Measurements from ENCODE around the gene GPS1.
A peak's percentile ranks its signal among the peaks of the same experiment; 100 is the strongest.

The GPS1 gene

DNA sequence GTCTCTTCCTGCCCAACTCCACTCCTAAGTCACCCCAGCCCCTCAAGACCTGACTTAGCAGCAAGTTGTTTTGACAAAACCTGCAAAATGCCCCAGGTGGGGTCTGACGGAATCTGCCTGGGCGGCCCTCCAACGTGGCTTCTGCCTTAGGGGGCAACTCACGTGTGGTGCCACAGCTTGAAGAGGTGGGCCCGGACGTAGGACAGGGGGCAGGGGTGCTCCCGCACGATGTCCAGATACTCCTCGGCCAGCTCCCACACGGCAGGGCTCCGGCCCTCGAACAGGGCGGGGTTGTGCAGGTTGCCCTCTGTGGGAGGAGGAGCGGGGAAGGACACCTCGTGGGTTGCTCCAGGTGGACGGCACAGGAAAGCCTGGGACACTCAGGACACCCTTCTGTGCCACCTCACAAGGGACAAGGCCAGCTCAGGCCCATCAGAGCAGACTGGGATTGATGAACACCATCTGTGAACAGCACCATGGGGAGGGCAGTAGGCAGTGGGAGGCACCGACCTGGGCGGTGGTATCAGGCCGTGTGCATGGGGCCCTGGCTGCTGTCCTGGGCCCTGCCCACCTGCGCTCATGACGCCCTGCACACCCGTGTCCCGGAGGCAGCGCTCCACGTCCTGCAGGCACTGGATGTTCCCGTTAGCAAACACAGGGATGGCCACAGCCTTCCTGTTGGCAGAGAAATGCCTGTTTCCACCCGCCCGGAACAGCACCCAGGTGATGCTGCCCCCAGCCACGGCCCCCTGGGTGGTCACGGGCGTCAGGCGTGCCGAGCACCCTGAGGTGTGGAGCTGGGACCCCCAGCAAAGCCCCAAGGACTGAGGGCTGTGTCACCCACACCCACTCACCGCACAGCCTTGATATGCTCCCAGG is 9.6 kb downstream of the GPS1 start:
- DNase-seq = no peak

DNA sequence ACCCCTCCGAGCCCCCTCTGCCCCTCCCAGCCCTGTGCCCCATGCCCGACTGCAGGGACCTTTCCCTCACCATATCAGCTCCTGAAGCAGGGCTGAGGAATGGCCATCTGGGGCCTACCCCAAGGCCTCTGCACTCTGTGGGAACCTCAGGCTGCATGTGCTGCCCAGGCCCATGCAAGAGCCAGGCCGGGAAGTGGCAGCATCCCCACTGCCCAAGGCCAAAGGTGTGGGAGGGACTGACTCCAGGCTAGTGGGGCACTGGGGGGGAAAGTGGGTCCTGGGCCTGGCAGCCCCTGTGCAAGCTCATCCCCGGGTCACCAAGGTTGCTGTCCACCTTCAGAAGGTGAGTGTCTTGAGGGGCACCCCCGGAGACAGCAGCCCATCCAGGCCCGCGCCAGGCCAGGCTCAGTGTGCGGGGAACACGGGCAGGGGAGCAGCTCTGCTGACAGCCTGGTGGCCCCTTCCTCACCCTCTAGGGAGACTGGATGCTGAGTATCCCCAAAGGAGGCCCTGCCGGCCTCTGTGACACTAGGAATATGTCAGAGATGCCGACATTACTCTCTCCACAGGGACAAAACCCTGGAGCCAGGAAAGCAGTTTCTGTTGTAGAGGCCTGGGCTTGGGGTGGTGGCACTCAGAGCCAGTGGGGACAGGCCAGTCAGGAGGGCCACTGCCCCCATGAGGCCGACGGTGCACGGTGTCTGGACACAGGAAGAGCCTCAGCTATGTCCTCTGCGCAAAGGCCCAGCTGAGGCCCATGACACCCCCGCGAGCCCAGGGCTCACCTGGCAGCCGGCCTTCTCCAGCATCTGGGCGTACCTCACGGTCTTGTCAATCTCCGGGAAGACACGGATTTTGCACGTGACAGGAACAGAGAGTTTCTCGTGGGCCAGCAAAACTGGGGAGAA is 10.6 kb downstream of the GPS1 start:
- no peak for DNase-seq

DNA sequence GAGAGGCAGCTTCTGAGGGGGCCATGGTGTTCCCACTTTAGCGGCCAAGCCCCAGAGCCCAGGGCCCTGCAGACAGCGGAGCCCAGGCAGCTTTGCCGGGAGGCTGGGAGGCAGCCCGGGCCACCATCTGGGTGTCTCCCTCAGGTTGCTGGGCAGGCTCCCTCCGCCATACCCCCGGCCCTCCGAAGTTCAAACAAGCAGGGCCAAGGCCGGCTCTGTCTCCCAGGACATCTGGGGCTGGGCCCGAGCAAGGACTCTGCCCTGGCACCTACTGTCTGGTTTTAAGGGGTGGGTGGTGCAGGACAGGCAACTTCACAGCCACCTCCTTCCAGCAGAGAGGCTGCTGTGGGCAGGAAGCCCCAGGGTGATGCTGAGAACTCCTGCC is 11.3 kb downstream of the GPS1 start:
- no peak for DNase-seq

DNA sequence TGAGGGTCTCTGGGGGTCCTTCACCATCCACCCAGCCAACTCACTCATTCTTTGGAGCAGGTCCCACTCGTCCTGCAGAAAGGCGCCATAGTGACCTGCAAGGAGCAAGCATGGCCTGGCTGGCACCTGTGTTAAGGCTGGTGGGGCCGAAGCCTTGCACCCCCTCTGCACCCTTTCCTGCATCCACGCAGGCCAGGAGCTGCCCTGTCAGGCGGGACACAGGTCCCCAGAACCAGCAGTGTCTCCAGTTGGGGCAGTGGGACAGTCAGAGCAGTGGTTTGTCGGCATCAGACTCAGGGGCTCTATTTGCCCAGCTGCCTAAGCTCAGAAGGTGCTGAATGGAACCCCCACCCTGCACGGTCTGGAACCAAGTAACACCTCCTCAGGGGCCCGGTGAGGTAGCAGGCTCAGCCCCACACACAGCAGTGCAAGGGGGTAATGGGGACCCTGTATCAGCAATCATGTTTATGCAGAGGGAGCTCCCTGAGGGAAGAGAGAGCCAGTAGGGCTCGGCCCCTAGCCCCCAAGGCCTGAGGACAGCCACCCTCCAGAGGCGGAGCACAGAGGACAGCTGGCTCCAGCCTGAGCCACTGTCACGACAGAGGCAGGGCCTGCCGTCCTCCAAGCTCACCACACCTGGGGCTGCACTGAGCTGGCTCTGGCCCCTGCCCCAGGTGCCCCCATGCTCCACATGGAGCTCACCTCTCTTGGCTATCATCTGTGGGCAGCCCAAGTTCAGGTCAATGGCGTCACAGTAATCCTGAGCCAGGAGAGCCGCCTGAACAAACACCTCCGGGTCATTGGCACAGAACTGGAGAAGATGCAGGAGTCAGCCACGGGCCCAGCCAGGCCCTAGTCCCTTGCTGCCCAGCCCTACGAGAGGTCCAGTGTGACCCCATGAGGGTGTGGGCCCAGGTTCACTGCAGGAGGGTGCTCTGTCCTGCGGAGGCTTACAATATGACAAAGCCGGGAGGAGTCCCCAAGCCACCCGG is 12.0 kb downstream of the GPS1 start:
- no peak for DNase-seq

DNA sequence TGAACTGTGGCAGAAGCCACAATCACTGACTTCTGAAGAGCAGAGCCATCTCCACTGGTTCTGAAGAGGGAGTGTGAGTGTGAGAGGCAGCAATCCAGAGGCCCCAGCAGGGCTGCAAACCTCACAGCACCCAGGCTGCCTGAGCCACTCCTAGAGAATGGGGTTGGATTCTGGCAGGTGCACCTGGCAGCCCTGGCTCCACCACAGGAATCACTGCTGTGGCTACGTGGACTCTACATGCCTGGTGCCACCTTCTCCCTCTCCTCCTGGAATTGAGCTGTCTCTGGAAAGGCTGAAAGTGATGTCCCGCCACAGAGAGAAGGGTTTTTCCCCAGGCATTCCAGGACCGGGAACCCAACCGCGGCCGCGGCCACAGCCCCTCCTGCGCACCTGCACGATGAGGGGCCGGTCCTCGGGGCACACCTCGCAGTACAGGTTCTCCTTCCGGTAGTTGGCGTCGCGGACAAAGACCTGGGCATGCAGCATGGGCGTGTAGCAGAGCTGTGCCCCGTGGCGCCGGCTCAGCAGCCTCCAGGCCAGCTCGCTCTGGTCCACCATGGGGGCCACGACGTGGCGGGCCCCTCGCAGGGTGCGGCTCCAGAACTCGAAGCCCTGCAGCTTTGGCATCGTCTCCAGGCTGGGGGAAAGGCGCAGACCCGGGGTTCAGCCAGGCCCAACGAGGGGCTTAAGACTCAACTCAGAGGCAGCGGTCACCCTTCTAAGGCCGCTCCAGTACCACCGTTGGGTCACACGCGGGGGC is 12.9 kb downstream of the GPS1 start:
- no peak for DNase-seq

DNA sequence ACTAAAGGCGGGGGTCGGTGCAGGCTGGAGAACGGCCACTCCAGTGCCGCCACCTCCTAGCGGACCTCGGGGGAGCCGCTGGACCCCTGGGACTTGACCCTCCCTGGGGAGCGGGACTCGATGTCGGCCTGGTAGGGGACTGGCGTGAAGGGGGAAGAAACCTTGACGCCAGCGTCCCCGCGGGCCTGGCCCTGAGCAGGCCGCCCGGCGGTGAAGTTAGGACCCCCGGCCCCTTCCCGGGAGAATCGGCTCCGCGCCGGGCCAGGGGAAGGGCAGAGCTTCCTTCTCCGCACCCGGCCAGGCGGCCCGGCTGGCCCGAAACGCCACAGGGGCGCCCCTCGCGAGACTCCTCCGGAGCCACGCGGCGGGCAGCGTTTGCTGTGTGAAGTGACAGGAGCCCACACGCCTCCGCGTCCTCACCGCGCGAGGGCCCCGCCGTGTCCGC is 13.5 kb downstream of the GPS1 start:
- no peak for DNase-seq

DNA sequence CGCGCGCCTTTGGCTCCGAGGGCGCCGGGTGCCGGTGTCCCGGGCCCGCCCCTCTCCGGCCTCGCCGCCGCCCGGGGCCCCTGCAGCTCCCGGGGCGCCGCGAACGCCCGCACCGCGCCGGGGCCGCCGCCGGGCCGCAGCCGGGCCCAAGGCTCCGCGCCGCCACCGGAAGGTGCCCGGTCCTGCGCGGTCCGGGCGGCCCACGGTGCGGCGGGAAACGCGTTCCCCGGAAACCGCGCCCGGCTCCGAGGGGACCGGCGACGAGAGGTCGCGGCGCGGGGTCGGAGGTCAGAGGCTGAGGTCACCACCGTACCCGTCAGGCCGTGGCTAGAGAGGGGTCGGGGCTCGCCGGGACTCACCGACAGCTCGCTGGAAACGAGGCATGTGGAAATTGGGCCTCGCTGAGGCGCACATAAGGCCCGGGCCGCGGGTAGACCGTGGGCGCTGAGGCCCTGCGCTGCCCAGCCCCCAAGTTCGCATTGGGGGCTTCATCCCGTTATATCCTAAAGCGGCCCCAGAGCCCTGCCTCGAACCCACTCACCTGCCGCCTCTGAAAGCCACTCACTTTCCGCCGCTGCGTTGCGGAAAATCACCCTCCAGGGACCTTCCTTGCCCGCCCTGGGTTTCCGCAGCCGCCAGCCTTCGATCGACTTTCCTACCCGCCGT is 14.1 kb downstream of the GPS1 start, which contains the start of gene DUS1L:
TSS of gene DUS1L (minus strand) at position 167 of the 666 bp plus-strand sequence. CDS start 745 bp downstream, outside the sequence.
- peak; percentile 90 for DNase-seq

DNA sequence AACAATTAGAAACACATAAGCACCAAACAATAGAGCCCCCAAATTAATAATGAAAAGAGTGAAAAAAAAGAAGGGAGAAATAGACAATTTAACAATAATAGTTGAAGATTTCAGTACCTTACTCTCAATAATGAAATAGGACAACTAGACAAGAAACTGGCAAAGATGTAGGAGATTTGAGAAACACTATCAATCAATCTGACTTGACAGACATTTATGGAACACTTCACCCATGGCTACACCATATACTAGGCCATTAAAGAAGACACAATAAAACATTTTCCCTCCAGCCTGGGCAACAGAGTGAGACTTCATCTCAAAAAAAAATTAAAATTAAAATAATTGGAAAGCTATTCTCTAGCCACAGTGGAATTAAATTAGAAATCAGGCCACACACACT is 18.9 kb downstream of the GPS1 start:
- no peak for DNase-seq

DNA sequence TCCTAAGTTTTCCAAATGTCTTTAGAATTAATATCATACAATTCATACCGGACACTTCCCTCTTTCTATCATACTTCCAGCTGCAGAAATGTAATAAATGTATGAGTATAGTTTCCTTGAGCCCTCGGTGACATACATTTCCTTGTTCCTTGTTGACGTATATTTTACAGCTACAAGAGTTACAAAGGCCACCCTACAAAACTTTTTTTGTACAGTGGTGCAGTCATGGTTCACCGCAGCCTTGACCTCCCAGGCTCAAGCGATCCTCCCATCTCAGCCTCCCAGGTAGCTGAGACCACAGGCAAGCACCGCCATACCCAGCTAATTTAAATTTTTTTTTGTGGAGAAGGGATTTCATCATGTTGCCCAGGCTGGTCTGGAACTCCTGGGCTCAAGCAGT is 21.1 kb downstream of the GPS1 start:
- DNase-seq = no peak

DNA sequence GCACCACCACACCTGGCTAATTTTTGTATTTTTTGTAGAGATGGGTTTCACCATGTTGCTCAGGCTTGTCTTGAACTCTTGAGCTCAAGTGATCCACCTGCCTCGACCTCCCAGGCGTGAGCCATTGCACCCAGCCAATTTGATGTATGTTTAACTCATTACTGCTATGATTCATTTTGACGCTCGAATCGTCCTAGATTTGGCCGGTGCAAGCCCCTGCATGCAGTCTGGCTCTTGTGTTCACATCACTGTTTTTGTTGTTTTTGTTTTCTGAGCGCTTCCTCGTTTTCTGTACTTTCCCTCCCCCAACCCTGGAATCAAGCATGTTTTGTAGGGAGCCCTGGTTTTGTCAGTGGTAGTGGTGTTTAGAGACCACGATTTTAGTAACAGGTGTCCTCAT is 21.7 kb downstream of the GPS1 start:
- no peak for DNase-seq

DNA sequence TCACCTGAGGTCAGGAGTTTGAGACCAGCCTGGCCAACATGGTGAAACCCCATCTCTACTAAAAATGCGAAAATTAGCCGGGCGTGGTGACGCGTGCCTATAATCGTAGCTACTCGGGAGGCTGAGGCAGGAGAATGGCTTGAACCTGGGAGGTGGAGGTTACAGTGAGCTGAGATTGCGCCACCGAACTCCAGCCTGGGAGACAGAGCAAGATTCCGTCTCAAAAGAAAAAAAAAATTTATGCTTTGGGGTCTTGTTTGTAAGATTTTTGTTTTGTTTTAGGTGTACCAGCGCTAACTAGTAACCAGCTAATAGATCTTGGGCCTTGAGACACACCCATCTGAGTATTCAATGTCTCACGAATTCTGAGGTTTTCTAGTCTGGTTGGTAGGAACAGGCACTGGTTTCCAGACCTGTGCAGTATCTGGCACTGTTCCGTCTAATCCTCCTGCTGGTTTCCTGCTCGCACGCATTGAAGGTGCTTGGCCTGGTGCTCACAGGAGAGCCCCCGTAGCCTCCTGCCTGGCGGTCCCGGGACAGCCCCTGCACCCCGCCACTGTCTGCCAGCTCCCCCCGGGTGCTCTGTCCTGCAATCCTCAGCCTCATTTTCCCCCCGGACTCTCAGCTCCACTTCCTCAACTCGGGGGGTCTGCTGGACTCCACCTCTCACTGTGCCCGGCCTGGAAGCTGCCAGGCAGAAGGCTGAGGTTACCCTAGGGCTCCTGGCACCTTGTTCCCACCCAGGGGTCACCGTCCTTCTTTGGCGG is 24.5 kb downstream of the GPS1 start:
- DNase-seq = no peak

DNA sequence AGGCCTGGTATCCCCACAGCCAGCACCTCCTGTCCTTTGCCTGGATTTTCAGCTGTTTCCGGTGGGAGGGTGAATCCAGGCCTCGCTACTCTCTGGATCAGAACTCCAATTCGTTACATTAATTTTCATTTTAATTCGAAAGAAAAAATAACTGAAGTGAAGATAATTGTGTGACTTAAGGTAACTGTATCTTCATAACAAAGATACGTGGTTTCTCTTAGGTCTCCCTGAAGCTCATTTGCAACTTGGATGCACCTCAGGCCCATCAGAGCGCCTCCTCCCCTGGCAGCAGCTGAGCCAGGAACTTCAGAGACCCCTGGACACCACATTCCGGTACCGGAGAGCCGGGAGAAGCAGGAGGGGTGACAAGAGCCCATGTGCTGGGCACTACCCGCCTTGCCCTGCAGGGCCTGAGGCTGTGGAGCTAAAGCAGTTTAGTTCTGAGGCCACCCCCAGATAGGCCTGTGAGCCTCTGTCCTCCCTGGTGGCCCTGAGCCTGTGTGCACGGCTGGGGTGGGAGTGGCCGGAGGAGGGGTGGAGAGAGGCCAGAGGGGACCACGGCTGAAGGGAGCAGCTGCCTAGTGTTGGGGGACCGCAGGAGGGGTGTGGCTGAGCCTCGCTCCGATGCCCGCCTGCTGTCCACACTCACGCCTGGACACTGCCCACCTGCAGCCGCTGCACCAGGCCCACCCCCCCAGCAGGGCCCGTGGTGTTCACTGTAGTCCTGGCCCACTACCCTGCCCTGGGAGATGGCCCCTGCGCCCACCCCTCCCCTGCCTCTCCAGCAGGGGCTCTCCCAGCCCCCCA is 25.3 kb downstream of the GPS1 start:
- DNase-seq = no peak

DNA sequence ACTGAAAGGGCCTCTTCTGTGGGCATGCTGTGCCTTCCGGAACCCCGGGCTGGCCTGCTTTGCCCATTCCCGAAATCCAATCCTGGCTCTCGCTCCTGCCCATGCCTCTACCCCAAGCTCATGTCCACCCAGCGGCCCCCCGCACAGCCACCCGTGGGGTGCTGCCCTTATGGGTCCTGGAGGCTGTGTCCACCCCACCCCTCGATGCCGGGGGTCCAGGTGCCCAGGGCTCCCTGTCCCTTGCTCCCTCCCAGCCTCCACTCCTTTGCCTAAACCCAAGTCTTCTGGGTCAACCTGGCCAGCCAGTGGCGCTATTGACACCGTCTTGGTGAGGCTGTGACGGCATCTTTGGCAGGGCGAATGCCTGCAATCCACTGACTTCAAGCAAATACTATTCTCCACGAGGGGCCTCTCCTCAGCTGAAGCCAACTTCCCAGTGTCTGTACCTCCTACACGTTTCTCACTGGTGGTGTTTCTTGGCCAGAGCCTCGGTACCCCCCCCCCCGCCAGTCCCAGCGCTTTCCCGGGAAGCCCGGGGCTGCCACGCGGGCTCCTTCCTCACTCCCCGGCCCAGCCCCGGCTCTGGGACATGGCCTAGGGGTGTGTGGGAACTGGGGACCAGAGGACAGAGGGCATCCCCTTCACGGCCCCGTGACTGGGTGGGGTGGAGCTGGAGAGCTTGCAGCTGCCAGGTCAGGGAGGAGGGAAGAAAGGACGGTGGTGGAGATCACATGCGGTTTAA is 26.1 kb downstream of the GPS1 start:
- no peak for DNase-seq

DNA sequence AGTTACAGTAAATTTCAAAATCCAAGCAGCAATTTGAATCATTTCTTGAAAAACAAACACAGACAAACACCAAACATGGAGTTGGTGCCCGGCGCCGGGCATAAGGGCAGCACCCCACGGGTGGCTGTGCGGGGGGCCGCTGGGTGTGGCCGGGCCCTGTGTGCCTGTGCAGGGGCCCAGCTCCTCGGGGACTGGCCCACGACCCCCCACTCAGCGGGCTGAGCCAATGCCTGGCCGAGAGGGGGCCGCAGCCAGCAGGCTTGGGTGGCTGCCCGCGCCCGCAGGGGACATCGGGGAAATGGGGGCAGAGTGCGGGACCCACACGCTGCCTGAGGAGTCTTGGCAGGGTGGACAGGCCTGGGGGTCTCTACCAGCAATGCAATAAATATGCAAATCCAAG is 26.7 kb downstream of the GPS1 start:
- no peak for DNase-seq

DNA sequence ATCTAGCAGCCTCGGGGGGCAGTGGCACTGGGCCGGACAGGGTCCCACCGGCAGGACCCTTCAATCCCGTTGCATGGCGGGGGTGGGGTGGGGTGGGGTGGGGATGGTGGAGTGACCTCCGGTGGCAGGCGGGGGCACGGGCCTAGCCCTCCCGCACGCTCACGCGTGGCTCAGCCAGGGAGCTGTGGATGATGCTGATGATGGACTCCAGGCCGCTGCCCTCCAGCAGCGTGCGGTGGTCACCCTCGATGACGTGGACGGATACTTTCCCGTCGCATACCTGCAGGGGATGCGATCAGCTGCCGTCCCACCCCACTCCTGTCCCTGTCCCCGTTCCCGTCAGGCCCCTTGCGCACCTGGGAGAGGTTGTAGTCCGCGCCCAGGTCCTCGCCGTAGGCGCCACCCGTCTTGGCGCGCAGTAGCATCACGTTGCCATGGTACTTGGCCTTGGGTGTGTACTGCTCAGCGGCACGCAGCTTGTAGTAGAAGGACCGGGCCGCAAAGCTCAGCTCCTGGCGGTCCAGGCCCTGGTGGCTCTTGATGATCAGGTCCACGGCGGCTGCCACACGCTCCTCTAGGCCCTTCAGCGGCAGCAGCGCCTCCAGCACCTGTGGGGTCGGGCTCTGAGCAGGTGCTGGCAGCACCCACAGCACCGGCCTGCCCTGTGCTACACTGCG is 27.4 kb downstream of the GPS1 start:
- no peak for DNase-seq

DNA sequence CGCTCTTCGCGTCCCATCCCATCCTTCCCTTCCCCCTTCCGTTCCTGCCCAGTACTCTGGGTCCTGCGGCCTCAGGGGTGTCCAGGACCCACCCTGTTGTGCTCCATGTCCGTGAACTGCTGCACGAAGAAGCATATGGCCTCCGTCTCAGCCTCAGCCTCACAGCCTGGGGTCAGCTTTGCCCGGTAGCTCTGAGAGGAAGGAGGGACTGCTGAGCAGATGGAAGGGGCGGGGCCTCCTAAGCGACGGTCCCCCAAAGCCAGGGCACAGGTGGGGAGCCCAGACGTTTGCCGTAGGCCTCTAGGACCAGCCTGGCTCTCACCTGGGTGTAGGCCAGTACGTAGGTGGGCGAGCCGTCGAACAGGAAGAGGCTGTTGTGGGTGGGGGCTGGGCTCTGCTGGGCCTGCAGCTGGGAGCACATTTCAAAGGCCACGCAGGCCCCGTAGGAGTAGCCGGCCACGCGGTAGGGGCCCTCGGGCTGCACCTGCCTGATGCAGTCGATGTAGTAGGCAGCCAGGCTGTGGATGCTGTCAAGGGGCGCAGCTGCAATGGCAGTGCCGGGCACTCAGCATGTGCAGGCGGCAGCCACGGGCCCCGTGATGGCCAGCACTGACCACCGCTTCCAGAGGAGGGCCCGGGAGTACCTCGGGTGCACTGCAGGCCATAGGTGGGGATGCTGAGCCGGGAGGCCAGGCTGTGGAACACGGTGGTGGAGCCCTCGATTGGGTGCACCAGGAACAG is 28.5 kb downstream of the GPS1 start:
- no peak for DNase-seq

DNA sequence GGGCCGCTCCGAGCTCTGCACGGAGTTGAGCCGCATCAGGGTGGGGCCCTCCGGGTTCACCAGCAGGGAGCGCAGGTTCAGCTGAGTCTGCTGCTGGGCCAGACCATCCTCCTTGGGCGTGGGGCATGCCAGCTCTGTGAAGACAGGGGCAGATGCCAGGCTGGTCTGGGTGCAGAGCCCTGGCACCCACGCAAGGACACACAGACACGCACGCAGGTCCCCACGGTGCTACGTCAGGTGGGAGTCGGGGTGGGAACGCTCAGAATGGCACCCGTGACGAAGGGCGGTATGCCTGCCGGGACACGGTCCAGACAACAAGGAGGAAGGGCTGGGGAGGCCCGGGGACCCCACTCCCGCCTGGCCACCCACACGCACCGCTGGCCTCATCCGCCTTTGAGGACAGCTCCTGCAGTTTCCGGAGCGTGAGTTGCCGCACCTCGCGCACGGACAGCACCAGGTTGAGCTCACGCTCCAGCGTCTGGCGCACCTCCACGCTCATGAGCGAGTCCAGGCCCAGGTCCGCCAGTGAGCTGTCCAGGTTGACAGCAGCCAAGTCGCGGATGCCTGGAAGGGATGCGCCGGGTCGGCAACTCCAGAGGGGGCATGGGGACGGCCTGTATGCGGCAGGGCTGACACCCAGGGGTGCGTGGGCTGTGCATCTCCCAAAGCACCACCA is 29.2 kb downstream of the GPS1 start:
- DNase-seq = no peak
